GM23338 (cell line): ENCODE data around the gene KCNMB2. TPM values are rescaled to one million over a fixed set of nuclear protein-coding genes. Genes with fewer than 3 reads are reported as not detected.

ENCODE experiments used
- ATAC-seq: fragments of 200-7000 bp; cut with Tn5 transposase; 3 replicates; pipeline ENCODE4 v1.9.1; 2020
- DNase-seq: peaks from one replicate; pipeline ENCODE4 v3.0.0-alpha.2; 2015; ENCODE audit warnings: low spot score
- H2AFZ ChIP-seq: fragments of 200-600 bp; sonication (generic); 2 replicates; pipeline ENCODE4 v1.8.0; 2016; ENCODE audit warnings: antibody characterized with exemption, mild to moderate bottlenecking, moderate library complexity
- H3F3A ChIP-seq: fragments of 200-600 bp; sonication (generic); replicated peaks from 2 replicates; pipeline ENCODE4 v1.8.0; 2017; ENCODE audit warnings: antibody characterized with exemption, mixed run types, low read depth
- H3K27ac ChIP-seq: fragments of 200-600 bp; sonication (generic); 2 replicates; pipeline ENCODE4 v1.6.1; 2016; ENCODE audit warnings: low read depth
- H3K27me3 ChIP-seq: fragments of 200-600 bp; sonication (generic); 2 replicates; pipeline ENCODE4 v1.8.0; 2016; ENCODE audit warnings: mild to moderate bottlenecking, mixed run types, moderate library complexity; ENCODE audit not compliant: insufficient read depth
- H3K36me3 ChIP-seq: fragments of 200-600 bp; sonication (generic); 2 replicates; pipeline ENCODE4 v1.8.0; 2016; ENCODE audit warnings: mild to moderate bottlenecking; ENCODE audit not compliant: insufficient read depth
- H3K4me1 ChIP-seq: fragments of 200-600 bp; sonication (generic); 2 replicates; pipeline ENCODE4 v1.8.0; 2016; ENCODE audit warnings: mild to moderate bottlenecking, moderate library complexity; ENCODE audit not compliant: insufficient read depth
- H3K4me2 ChIP-seq: fragments of 200-600 bp; sonication (generic); 2 replicates; pipeline ENCODE4 v1.7.1; 2017; ENCODE audit warnings: mixed run types
- H3K4me3 ChIP-seq: fragments of 200-600 bp; sonication (generic); 2 replicates; pipeline ENCODE4 v1.6.1; 2016; ENCODE audit warnings: mixed run types
- H3K79me2 ChIP-seq: fragments of 200-600 bp; sonication (generic); replicated peaks from 2 replicates; pipeline ENCODE4 v1.8.0; 2017; ENCODE audit warnings: mild to moderate bottlenecking; ENCODE audit not compliant: insufficient read depth
- H3K9me2 ChIP-seq: fragments of 200-600 bp; sonication (generic); 2 replicates; pipeline ENCODE4 v1.8.0; 2017; ENCODE audit not compliant: insufficient read depth
- H4K20me1 ChIP-seq: fragments of 200-600 bp; sonication (generic); replicated peaks from 2 replicates; pipeline ENCODE4 v1.8.0; 2017; ENCODE audit warnings: mild to moderate bottlenecking; ENCODE audit not compliant: insufficient read depth
- H3K27ac Mint-ChIP-seq: 2 replicates; pipeline ENCODE4 v1.8.0; 2020; ENCODE audit warnings: inconsistent platforms, mild to moderate bottlenecking, moderate library complexity, mixed read lengths
- H3K27me3 Mint-ChIP-seq: 3 replicates; pipeline ENCODE4 v1.8.0; 2022; ENCODE audit warnings: low read depth, mild to moderate bottlenecking, moderate library complexity, mixed read lengths, inconsistent platforms; ENCODE audit not compliant: insufficient read depth, poor library complexity
- H3K36me3 Mint-ChIP-seq: 3 replicates; pipeline ENCODE4 v1.8.0; 2021; ENCODE audit warnings: low read depth, mild to moderate bottlenecking, inconsistent platforms, moderate library complexity, mixed read lengths
- H3K4me1 Mint-ChIP-seq: 3 replicates; pipeline ENCODE4 v1.8.0; 2020; ENCODE audit warnings: mild to moderate bottlenecking, inconsistent platforms, mixed read lengths
- H3K4me3 Mint-ChIP-seq: 3 replicates; pipeline ENCODE4 v1.8.0; 2021; ENCODE audit warnings: moderate library complexity, mild to moderate bottlenecking, inconsistent platforms, mixed read lengths
- H3K9me3 Mint-ChIP-seq: 3 replicates; pipeline ENCODE4 v1.8.0; 2020; ENCODE audit warnings: moderate library complexity, mild to moderate bottlenecking, inconsistent platforms, mixed read lengths
- CREB1 ChIP-seq: fragments of 250-450 bp; sonication (Bioruptor Pico); IDR thresholded peaks from 2 replicates; pipeline ENCODE4 v1.5.0; 2020; ENCODE audit warnings: low read depth, mild to moderate bottlenecking, moderate library complexity
- EZH2 ChIP-seq: fragments of 200-600 bp; sonication (generic); IDR thresholded peaks from one replicate; pipeline ENCODE4 v1.8.0; 2017; ENCODE audit warnings: antibody characterized with exemption, mild to moderate bottlenecking, low read depth; ENCODE audit not compliant: unreplicated experiment
- JUNB ChIP-seq: IDR thresholded peaks from one replicate; pipeline ENCODE4 v1.6.1; 2016; ENCODE audit warnings: antibody characterized with exemption; ENCODE audit not compliant: unreplicated experiment
- NANOG ChIP-seq: IDR thresholded peaks from 2 replicates; pipeline ENCODE4 v1.6.1; 2016; ENCODE audit warnings: antibody characterized with exemption, borderline replicate concordance
- POLR2AphosphoS5 ChIP-seq: IDR thresholded peaks from 2 replicates; pipeline ENCODE4 v1.6.1; 2016; ENCODE audit warnings: antibody characterized with exemption, low read depth
- STAT1 ChIP-seq: IDR thresholded peaks from one replicate; pipeline ENCODE4 v1.6.1; 2016; ENCODE audit warnings: antibody characterized with exemption; ENCODE audit not compliant: unreplicated experiment
- ZNF331 ChIP-seq: fragments of 250-450 bp; sonication (Bioruptor Pico); IDR thresholded peaks from 2 replicates; pipeline ENCODE4 v1.5.0; 2020; ENCODE audit warnings: low read depth, mild to moderate bottlenecking, moderate library complexity
- polyA plus RNA-seq: library from polyadenylated mRNA; unstranded; fragments of >200 nt; fragmentation: Nextera tagmentation; extraction: Ambion mirVana; gene quantifications from 2 replicates; pipeline ENCODE4 v1.2.1, GENCODE V29; 2016
- total RNA-seq: library from RNA; depleted of rRNA; stranded (reverse); fragments of >200 nt; shearing (Covaris generic); gene quantifications from 2 replicates; pipeline ENCODE4 v1.2.3, GENCODE V29; 2014
- TF ChIP-seq, protein P1 (sequence below): IDR thresholded peaks from 2 replicates; pipeline ENCODE4 v1.6.1; 2016; ENCODE audit warnings: antibody characterized with exemption
- TF ChIP-seq, protein P2 (sequence below), 2 experiments: fragments of 200-600 bp in 1 of 2; sonication (generic) in 1 of 2; conservative IDR thresholded peaks; 2 replicates each; pipeline versions ENCODE4 v1.5.1 to v1.6.1; 2016 to 2017; ENCODE audit warnings: antibody characterized with exemption in 2 of 2, low read depth in 2 of 2, mild to moderate bottlenecking in 2 of 2, moderate library complexity in 1 of 2
- TF ChIP-seq, protein P3 (sequence below): IDR thresholded peaks from one replicate; pipeline ENCODE4 v1.6.1; 2018; ENCODE audit warnings: antibody characterized with exemption; ENCODE audit not compliant: unreplicated experiment
- TF ChIP-seq, protein P4 (sequence below): fragments of 250-450 bp; sonication (Bioruptor Pico); IDR thresholded peaks from 2 replicates; pipeline ENCODE4 v1.5.0; 2020; ENCODE audit warnings: mild to moderate bottlenecking, moderate library complexity

Gene KCNMB2
- total and polyA plus RNA-seq, 2 experiments from 2014 or later: 0.53 TPM; not detected in 1

DNA sequence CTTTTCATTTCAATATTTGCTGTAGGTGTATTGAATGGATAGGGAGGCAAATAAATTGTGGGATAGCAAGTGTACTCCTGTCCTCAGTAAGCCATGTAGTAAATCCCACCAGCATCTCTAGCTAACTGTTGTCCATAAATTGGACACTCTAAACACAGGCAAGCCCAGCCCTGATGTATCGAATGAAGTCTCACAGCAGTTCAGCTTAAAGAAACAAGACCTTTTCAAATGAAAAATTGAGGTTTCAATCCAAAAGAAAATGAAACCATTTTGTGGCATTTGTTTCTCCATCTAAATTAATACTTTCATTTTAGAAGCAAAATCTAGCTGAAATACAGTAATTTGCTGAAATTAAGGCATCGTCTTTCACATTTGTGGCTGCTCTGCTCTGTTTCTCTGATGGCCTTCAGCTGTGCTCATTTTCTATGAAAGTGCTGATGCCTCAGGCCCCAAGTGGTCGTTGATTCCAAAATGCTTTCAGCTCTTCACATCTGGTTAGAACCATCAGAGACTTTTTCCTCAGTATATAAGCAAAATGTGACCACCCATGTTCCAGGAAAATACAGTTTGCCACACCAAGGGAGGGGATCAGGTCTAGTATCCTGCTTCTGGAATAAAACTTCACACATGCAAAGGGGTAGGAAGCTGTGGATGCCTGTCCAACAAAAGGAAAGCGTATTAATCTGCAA lies 290.3 kb downstream of the KCNMB2 start:
- no peaks in the 10 kb centered on the region for H4K20me1 ChIP-seq
- no peak overlapping the region for H3K4me3 ChIP-seq
- no peak for ATAC-seq

More for the DNA sequence above, 290.3 kb downstream of the KCNMB2 start:
- H3K4me1 Mint-ChIP-seq: peaks cover 24% of the 10 kb centered on the region
- H3K4me3 Mint-ChIP-seq: no peak overlapping the region
- no peaks in the 10 kb centered on the region for H3K36me3 Mint-ChIP-seq
- Histone ChIP-seq H3K27me3 (no peaks in the 10 kb centered on the region), H3K4me2 (no peak overlapping the region), H3K79me2 (no peaks in the 10 kb centered on the region; the same call in 1 of the 2 replicates), H2AFZ (no peak overlapping the region), H3K4me1 (peaks cover 18% of the 10 kb centered on the region), H3K9me2 (no peaks in the 10 kb centered on the region), H3K27ac (no peak overlapping the region), H3F3A (no peaks in the 10 kb centered on the region), H3K36me3 (no peaks in the 10 kb centered on the region)
- H3K27me3 Mint-ChIP-seq: no peaks in the 10 kb centered on the region
- H3K27ac Mint-ChIP-seq: 0 out of 2 replicates have a peak overlapping the region, but pooled peaks have one; percentile 43
- H3K9me3 Mint-ChIP-seq: no peaks in the 10 kb centered on the region; the same call in 2 of the 3 replicates
- TF ChIP-seq, protein P1, sequence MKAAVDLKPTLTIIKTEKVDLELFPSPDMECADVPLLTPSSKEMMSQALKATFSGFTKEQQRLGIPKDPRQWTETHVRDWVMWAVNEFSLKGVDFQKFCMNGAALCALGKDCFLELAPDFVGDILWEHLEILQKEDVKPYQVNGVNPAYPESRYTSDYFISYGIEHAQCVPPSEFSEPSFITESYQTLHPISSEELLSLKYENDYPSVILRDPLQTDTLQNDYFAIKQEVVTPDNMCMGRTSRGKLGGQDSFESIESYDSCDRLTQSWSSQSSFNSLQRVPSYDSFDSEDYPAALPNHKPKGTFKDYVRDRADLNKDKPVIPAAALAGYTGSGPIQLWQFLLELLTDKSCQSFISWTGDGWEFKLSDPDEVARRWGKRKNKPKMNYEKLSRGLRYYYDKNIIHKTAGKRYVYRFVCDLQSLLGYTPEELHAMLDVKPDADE: no peak
- no peak for TF ChIP-seq STAT1
- TF ChIP-seq, protein P2, sequence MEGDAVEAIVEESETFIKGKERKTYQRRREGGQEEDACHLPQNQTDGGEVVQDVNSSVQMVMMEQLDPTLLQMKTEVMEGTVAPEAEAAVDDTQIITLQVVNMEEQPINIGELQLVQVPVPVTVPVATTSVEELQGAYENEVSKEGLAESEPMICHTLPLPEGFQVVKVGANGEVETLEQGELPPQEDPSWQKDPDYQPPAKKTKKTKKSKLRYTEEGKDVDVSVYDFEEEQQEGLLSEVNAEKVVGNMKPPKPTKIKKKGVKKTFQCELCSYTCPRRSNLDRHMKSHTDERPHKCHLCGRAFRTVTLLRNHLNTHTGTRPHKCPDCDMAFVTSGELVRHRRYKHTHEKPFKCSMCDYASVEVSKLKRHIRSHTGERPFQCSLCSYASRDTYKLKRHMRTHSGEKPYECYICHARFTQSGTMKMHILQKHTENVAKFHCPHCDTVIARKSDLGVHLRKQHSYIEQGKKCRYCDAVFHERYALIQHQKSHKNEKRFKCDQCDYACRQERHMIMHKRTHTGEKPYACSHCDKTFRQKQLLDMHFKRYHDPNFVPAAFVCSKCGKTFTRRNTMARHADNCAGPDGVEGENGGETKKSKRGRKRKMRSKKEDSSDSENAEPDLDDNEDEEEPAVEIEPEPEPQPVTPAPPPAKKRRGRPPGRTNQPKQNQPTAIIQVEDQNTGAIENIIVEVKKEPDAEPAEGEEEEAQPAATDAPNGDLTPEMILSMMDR (conservative IDR thresholded peaks at IDR 0.05; ENCODE audit: low read depth in 2 of 2): no peak
- no peak for TF ChIP-seq ZNF331 (CRISPR knock-in tag)
- TF ChIP-seq, protein P3, sequence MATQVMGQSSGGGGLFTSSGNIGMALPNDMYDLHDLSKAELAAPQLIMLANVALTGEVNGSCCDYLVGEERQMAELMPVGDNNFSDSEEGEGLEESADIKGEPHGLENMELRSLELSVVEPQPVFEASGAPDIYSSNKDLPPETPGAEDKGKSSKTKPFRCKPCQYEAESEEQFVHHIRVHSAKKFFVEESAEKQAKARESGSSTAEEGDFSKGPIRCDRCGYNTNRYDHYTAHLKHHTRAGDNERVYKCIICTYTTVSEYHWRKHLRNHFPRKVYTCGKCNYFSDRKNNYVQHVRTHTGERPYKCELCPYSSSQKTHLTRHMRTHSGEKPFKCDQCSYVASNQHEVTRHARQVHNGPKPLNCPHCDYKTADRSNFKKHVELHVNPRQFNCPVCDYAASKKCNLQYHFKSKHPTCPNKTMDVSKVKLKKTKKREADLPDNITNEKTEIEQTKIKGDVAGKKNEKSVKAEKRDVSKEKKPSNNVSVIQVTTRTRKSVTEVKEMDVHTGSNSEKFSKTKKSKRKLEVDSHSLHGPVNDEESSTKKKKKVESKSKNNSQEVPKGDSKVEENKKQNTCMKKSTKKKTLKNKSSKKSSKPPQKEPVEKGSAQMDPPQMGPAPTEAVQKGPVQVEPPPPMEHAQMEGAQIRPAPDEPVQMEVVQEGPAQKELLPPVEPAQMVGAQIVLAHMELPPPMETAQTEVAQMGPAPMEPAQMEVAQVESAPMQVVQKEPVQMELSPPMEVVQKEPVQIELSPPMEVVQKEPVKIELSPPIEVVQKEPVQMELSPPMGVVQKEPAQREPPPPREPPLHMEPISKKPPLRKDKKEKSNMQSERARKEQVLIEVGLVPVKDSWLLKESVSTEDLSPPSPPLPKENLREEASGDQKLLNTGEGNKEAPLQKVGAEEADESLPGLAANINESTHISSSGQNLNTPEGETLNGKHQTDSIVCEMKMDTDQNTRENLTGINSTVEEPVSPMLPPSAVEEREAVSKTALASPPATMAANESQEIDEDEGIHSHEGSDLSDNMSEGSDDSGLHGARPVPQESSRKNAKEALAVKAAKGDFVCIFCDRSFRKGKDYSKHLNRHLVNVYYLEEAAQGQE: no peak
- TF ChIP-seq POLR2AphosphoS5: no peak
- TF ChIP-seq JUNB: no peak
- TF ChIP-seq EZH2: no peak
- no peak for TF ChIP-seq CREB1
- TF ChIP-seq, protein P4, sequence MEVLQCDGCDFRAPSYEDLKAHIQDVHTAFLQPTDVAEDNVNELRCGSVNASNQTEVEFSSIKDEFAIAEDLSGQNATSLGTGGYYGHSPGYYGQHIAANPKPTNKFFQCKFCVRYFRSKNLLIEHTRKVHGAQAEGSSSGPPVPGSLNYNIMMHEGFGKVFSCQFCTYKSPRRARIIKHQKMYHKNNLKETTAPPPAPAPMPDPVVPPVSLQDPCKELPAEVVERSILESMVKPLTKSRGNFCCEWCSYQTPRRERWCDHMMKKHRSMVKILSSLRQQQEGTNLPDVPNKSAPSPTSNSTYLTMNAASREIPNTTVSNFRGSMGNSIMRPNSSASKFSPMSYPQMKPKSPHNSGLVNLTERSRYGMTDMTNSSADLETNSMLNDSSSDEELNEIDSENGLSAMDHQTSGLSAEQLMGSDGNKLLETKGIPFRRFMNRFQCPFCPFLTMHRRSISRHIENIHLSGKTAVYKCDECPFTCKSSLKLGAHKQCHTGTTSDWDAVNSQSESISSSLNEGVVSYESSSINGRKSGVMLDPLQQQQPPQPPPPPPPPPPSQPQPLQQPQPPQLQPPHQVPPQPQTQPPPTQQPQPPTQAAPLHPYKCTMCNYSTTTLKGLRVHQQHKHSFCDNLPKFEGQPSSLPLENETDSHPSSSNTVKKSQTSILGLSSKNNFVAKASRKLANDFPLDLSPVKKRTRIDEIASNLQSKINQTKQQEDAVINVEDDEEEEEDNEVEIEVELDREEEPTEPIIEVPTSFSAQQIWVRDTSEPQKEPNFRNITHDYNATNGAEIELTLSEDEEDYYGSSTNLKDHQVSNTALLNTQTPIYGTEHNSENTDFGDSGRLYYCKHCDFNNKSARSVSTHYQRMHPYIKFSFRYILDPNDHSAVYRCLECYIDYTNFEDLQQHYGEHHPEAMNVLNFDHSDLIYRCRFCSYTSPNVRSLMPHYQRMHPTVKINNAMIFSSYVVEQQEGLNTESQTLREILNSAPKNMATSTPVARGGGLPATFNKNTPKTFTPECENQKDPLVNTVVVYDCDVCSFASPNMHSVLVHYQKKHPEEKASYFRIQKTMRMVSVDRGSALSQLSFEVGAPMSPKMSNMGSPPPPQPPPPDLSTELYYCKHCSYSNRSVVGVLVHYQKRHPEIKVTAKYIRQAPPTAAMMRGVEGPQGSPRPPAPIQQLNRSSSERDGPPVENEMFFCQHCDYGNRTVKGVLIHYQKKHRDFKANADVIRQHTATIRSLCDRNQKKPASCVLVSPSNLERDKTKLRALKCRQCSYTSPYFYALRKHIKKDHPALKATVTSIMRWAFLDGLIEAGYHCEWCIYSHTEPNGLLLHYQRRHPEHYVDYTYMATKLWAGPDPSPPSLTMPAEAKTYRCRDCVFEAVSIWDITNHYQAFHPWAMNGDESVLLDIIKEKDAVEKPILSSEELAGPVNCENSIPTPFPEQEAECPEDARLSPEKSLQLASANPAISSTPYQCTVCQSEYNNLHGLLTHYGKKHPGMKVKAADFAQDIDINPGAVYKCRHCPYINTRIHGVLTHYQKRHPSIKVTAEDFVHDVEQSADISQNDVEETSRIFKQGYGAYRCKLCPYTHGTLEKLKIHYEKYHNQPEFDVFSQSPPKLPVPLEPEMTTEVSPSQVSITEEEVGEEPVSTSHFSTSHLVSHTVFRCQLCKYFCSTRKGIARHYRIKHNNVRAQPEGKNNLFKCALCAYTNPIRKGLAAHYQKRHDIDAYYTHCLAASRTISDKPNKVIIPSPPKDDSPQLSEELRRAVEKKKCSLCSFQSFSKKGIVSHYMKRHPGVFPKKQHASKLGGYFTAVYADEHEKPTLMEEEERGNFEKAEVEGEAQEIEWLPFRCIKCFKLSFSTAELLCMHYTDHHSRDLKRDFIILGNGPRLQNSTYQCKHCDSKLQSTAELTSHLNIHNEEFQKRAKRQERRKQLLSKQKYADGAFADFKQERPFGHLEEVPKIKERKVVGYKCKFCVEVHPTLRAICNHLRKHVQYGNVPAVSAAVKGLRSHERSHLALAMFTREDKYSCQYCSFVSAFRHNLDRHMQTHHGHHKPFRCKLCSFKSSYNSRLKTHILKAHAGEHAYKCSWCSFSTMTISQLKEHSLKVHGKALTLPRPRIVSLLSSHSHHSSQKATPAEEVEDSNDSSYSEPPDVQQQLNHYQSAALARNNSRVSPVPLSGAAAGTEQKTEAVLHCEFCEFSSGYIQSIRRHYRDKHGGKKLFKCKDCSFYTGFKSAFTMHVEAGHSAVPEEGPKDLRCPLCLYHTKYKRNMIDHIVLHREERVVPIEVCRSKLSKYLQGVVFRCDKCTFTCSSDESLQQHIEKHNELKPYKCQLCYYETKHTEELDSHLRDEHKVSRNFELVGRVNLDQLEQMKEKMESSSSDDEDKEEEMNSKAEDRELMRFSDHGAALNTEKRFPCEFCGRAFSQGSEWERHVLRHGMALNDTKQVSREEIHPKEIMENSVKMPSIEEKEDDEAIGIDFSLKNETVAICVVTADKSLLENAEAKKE: no peak
- no peak for TF ChIP-seq NANOG
- DNase-seq: no peak
